Stimulated activated CD8-positive, alpha-beta memory T cell treated with anti-CD3 and anti-CD28 coated beads, Interleukin-4, amount 100 ng/mL, for 48 hours (primary cell): Measurements from ENCODE around the gene FRMD7.

Source experiments
- DNase-seq: peaks from one replicate; pipeline ENCODE4 v3.0.0-alpha.2; 2020

The FRMD7 gene

DNA sequence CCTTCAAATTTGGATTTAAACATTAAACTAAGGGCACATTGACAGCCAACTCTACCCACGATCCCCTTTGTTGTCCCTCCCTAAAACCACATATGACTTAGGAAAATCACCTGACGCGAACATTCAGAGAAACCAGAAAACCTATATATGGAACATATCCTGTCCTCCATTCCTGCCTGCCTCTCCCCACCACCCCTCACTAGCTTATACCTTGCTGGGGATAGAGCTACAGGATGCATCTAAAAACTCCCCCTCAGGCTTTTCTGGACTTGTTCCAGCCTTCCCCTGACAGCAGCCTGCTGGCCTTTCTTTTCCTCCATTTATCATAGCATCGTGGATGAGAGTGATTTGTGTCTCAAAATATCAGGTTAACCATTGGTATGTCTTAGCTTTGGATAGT, 96.0 kb downstream of the FRMD7 start:
- no peak for DNase-seq

GRCh38 chrX:132030264-132030663, 97.6 kb downstream of the FRMD7 start:
- no peak for DNase-seq
